DOHH2 (cell line): ENCODE data around the gene RAI1.
A peak's percentile ranks its signal among the peaks of the same experiment; 100 is the strongest.

Experiments
- H3F3A ChIP-seq: fragments of 200-600 bp; sonication (generic), shearing (Covaris generic); 2 replicates; pipeline ENCODE4 v1.6.0; 2016; ENCODE audit warnings: antibody characterized with exemption, mild to moderate bottlenecking; ENCODE audit not compliant: control insufficient read depth, insufficient read depth
- H3K27ac ChIP-seq: fragments of 200-600 bp; sonication (generic); 2 replicates; pipeline ENCODE4 v1.5.1; 2014; ENCODE audit warnings: low read depth, mild to moderate bottlenecking, low read length, moderate library complexity
- H3K27me3 ChIP-seq: fragments of 200-600 bp; sonication (generic); 2 replicates; pipeline ENCODE4 v1.6.1; 2014; ENCODE audit warnings: mild to moderate bottlenecking, low read length, mixed read lengths; ENCODE audit not compliant: control insufficient read depth
- H3K36me3 ChIP-seq: fragments of 200-600 bp; sonication (generic); 2 replicates; pipeline ENCODE4 v1.6.1; 2014; ENCODE audit warnings: mild to moderate bottlenecking, low read length, moderate library complexity, mixed read lengths; ENCODE audit not compliant: control insufficient read depth
- H3K4me1 ChIP-seq: fragments of 200-600 bp; sonication (generic); 2 replicates; pipeline ENCODE4 v1.6.1; 2014; ENCODE audit warnings: mild to moderate bottlenecking, low read length, mixed read lengths; ENCODE audit not compliant: control insufficient read depth
- H3K4me2 ChIP-seq: fragments of 200-600 bp; sonication (generic); 2 replicates; pipeline ENCODE4 v1.6.0; 2014; ENCODE audit warnings: mild to moderate bottlenecking, low read length, moderate library complexity
- H3K4me3 ChIP-seq: fragments of 200-600 bp; sonication (generic); 2 replicates; pipeline ENCODE4 v1.5.1; 2014; ENCODE audit warnings: mild to moderate bottlenecking, low read length, mixed read lengths
- H3K79me2 ChIP-seq: fragments of 200-600 bp; sonication (generic); 2 replicates; pipeline ENCODE4 v1.6.1; 2014; ENCODE audit warnings: mild to moderate bottlenecking, low read length, mixed read lengths; ENCODE audit not compliant: control insufficient read depth
- H3K9me2 ChIP-seq: fragments of 200-600 bp; sonication (generic); replicated peaks from 2 replicates; pipeline ENCODE4 v1.6.1; 2014; ENCODE audit warnings: mild to moderate bottlenecking, low read length, mixed read lengths; ENCODE audit not compliant: control insufficient read depth
- H3K9me3 ChIP-seq: fragments of 200-600 bp; sonication (generic); 2 replicates; pipeline ENCODE4 v1.6.1; 2014; ENCODE audit warnings: antibody characterized with exemption, low read length, mixed read lengths; ENCODE audit not compliant: control insufficient read depth, insufficient read depth
- H4K20me1 ChIP-seq: fragments of 200-600 bp; sonication (generic); 2 replicates; pipeline ENCODE4 v1.6.0; 2014; ENCODE audit warnings: low read depth, mild to moderate bottlenecking, antibody characterized with exemption, low read length, moderate library complexity; ENCODE audit not compliant: control insufficient read depth, insufficient read depth
- EZH2phosphoT487 ChIP-seq: fragments of 200-600 bp; sonication (generic); IDR thresholded peaks from 2 replicates; pipeline ENCODE4 v1.6.1; 2017; ENCODE audit warnings: borderline replicate concordance, mild to moderate bottlenecking, antibody characterized with exemption, low read length, moderate library complexity, mixed read lengths
- TF ChIP-seq, protein P1 (sequence below): fragments of 200-600 bp; sonication (generic); IDR thresholded peaks from one replicate; pipeline ENCODE4 v1.5.1; 2014; ENCODE audit warnings: antibody characterized with exemption, mild to moderate bottlenecking, low read depth, low read length; ENCODE audit not compliant: poor library complexity, severe bottlenecking

RAI1 gene

DNA sequence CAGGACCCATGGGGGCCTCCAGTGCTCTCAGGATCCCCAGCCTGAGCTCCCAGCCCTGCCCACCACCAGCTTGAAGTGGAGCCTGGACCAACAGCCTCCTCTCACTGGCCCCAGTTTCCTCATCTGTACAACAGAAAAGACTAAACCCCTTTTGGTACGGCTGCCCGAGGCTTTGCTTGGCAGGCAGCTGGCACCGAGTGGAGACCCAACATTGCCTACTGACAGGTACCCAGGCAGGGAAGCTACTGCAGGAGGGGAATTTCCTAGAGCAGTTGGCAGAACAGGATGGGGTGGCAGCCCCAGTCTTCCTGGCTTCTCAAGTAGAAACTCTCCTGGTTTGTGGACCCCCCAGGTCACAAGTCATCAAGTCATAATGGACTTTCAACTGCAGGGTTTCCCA lies 141.4 kb downstream of the RAI1 start:
- Histone ChIP-seq H4K20me1 (peaks cover 11% of the 10 kb centered on the region), H3K9me2 (no peaks in the 10 kb centered on the region), H3K79me2 (peaks cover 76% of the 10 kb centered on the region), H3K27ac (peak overlapping the region; percentile 37), H3K9me3 (no peaks in the 10 kb centered on the region), H3F3A (no peaks in the 10 kb centered on the region), H3K27me3 (no peaks in the 10 kb centered on the region), H3K36me3 (peaks cover 64% of the 10 kb centered on the region), H3K4me1 (peaks cover 77% of the 10 kb centered on the region), H3K4me2 (peak overlapping the region; percentile 88), H3K4me3 (peak overlapping the region; percentile 70)
- TF ChIP-seq, protein P1, sequence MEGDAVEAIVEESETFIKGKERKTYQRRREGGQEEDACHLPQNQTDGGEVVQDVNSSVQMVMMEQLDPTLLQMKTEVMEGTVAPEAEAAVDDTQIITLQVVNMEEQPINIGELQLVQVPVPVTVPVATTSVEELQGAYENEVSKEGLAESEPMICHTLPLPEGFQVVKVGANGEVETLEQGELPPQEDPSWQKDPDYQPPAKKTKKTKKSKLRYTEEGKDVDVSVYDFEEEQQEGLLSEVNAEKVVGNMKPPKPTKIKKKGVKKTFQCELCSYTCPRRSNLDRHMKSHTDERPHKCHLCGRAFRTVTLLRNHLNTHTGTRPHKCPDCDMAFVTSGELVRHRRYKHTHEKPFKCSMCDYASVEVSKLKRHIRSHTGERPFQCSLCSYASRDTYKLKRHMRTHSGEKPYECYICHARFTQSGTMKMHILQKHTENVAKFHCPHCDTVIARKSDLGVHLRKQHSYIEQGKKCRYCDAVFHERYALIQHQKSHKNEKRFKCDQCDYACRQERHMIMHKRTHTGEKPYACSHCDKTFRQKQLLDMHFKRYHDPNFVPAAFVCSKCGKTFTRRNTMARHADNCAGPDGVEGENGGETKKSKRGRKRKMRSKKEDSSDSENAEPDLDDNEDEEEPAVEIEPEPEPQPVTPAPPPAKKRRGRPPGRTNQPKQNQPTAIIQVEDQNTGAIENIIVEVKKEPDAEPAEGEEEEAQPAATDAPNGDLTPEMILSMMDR, result no peak
- no peak for TF ChIP-seq EZH2phosphoT487

DNA sequence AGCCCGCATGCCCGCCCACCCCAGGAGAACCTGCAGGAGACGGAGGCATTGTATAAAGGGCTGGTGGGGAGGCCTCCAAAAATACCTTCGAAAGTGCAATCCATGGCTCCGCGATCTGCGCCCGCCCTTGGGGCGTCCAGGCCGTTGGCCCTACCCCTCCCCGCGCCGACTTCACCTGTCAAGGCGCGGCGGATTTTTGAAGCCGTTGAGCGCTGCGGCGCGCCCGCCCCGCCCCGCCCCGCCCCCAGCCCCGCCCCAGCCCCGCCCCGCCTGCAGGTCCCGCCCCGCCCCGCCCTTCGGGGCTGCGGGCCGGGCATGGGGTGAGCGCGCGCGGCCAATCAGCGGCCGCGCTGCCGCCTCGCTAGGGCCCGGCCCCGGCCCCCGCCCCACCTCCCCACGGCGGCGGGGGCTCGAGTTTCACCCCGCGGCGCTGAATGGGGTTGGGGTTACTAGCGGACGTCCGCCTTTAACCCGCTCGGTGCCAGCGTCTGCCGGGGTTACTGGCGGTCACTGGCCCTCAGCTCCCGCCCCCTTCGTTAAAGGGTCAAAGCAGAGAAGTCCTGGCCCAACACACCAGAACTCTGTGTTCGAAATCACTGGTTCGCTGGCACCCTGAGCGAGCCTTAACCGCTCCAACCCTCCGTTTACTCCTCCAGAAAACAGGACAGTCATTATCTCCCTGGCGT lies 142.3 kb downstream of the RAI1 start:
- peak overlapping the region; percentile 80 for H3K4me3 ChIP-seq
- H3K36me3 ChIP-seq, result peaks cover 59% of the 10 kb centered on the region
- H3F3A ChIP-seq, result no peaks in the 10 kb centered on the region
- peaks cover 11% of the 10 kb centered on the region for H4K20me1 ChIP-seq
- peaks cover 83% of the 10 kb centered on the region for H3K4me1 ChIP-seq
- no peaks in the 10 kb centered on the region for H3K9me2 ChIP-seq
- H3K27me3 ChIP-seq, result no peaks in the 10 kb centered on the region
- TF ChIP-seq, protein P1, result no peak
- no peak for TF ChIP-seq EZH2phosphoT487
- peak overlapping the region; percentile 100 for H3K4me2 ChIP-seq
- H3K79me2 ChIP-seq, result peaks cover 86% of the 10 kb centered on the region
- H3K9me3 ChIP-seq, result no peaks in the 10 kb centered on the region
- H3K27ac ChIP-seq, result peak overlapping the region; percentile 92

DNA sequence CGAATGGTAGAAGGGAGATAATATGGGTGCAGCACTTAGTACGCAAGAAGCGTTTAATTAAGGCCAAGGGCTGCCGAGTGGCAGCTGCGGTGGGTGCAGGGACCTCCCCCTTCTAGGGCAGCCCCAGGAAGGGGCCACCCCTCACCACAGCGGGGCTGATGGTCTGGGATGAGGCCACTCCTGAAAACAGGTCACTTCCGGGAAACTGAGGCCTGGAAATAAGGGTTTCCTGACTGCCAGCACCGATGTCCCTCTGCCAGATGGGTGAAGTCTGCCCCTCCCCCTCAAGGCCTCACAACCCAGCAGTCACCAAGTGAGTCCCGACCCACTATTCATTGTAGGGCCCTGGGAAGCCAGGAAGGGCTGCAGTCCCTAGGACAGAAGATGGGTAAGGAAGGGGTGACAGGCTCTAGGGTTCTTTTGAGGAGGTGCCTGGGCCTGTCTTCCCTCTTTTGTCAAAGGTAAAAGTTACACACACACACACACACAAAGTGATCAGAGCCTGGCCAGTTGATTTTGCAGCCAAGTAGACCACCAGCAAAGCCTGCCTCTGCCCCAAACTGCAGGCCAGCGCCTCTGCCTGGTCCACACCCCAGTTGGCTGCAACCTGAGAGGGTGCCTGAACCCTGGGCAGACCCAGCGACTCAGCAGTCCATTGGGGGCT lies 143.0 kb downstream of the RAI1 start:
- peak overlapping the region; percentile 80 for H3K4me3 ChIP-seq
- H3K4me1 ChIP-seq, result peaks cover 83% of the 10 kb centered on the region
- H3K79me2 ChIP-seq, result peaks cover 91% of the 10 kb centered on the region
- no peaks in the 10 kb centered on the region for H3K27me3 ChIP-seq
- H3K4me2 ChIP-seq, result peak overlapping the region; percentile 100
- peaks cover 11% of the 10 kb centered on the region for H4K20me1 ChIP-seq
- no peaks in the 10 kb centered on the region for H3F3A ChIP-seq
- H3K36me3 ChIP-seq, result peaks cover 52% of the 10 kb centered on the region
- H3K27ac ChIP-seq, result peak overlapping the region; percentile 92
- H3K9me3 ChIP-seq, result no peaks in the 10 kb centered on the region
- H3K9me2 ChIP-seq, result no peaks in the 10 kb centered on the region
- TF ChIP-seq, protein P1, result no peak
- no peak for TF ChIP-seq EZH2phosphoT487
